Upper lobe of left lung (tissue), 6 donors: ENCODE results near the gene HILPDA. TPM values are rescaled to one million over a fixed set of nuclear protein-coding genes. Genes with fewer than 3 reads are reported as not detected.

Experiments used
- ATAC-seq, 2 donors: fragments of 200-7000 bp; cut with Tn5 transposase; one replicate each; pipeline ENCODE4 v1.9.1; 2022; ENCODE audit warnings: mild to moderate bottlenecking in 2 of 2, moderate library complexity in 2 of 2; ENCODE audit not compliant: low FRiP score in 2 of 2
- DNase-seq, 2 donors: peaks; one replicate each; pipeline ENCODE4 v3.0.0-alpha.2; 2019 to 2020
- H3K27ac ChIP-seq, 4 donors: fragments of 200-600 bp; sonication (generic); one replicate each; pipeline ENCODE4 v1.5.1; 2016 to 2019
- H3K27me3 ChIP-seq, 4 donors: fragments of 200-600 bp; sonication (generic); one replicate each; pipeline ENCODE4 v1.5.1; 2017 to 2019
- H3K36me3 ChIP-seq, 4 donors: fragments of 200-600 bp; sonication (generic); one replicate each; pipeline ENCODE4 v1.5.1; 2016 to 2019
- H3K4me1 ChIP-seq, 4 donors: fragments of 200-600 bp; sonication (generic); one replicate each; pipeline ENCODE4 v1.5.1; 2018 to 2019
- H3K4me3 ChIP-seq, 4 donors: fragments of 200-600 bp; sonication (generic); one replicate each; pipeline ENCODE4 v1.5.1; 2017 to 2019; ENCODE audit warnings: mild to moderate bottlenecking in 2 of 4, moderate library complexity in 1 of 4
- H3K9me3 ChIP-seq, 4 donors: fragments of 200-600 bp; sonication (generic); one replicate each; pipeline ENCODE4 v1.5.1; 2018 to 2019
- EP300 ChIP-seq, 4 donors: sonication (generic); formaldehyde crosslinking; IDR thresholded peaks; one replicate each; pipeline ENCODE4 v1.5.1; 2017; ENCODE audit warnings: antibody characterized with exemption in 4 of 4, control low read depth in 2 of 4
- POLR2A ChIP-seq, 4 donors: fragments of 450-650 bp; IDR thresholded peaks; one replicate each; pipeline ENCODE4 v1.5.1; 2016 to 2017; ENCODE audit warnings: antibody characterized with exemption in 4 of 4, mild to moderate bottlenecking in 2 of 4
- POLR2AphosphoS5 ChIP-seq, 2 donors: sonication (generic); formaldehyde crosslinking; IDR thresholded peaks; one replicate each; pipeline ENCODE4 v1.5.1; 2017; ENCODE audit warnings: antibody characterized with exemption in 2 of 2
- WGBS, 2 donors: methylation state at CpG; one replicate each; pipeline ENCODE4 v1.1.5; 2017 to 2018; 5-methylcytosine and 5-hydroxymethylcytosine counted together
- total RNA-seq, 6 donors: library from RNA; depleted of rRNA in 4 of 6; stranded (reverse); fragments of >200 nt in 4 of 6; gene quantifications; one replicate each; pipeline versions ENCODE4 v1.1.0 to v1.2.1, GENCODE V29; 2016 to 2021
- TF ChIP-seq, protein P1 (sequence below), 6 experiments: fragments of 450-650 bp in 4 of 6; fragments of 200-600 bp in 2 of 6; sonication (generic) in 2 of 6; IDR thresholded peaks; one replicate each; pipeline ENCODE4 v1.5.1; 2016 to 2019; ENCODE audit warnings: antibody characterized with exemption in 6 of 6
- donor health status: DM: no; HTN: no; CAD: no; lungs with moderate emphysema.
- donor health status: DM: no; HTN: yes; CAD: no; lungs with severe emphysema.

HILPDA gene
- total RNA-seq, 6 donors from 2014 or later, result 2.6 to 14.9 (median 7.3) TPM

- no peak for ATAC-seq
- no peaks in the 10 kb centered on the region for H3K9me3 ChIP-seq
- WGBS, 2 donors, result 60 to 66% methylated on average over 4 of the region's 4 CpGs
- no peak overlapping the region for H3K4me3 ChIP-seq
- DNase-seq, result no peak
- TF ChIP-seq POLR2AphosphoS5 (IDR thresholded peaks at IDR 0.05) (no peak), EP300 (IDR thresholded peaks at IDR 0.05) (no peak), POLR2A (IDR thresholded peaks at IDR 0.05) (no peak)
- TF ChIP-seq, protein P1, sequence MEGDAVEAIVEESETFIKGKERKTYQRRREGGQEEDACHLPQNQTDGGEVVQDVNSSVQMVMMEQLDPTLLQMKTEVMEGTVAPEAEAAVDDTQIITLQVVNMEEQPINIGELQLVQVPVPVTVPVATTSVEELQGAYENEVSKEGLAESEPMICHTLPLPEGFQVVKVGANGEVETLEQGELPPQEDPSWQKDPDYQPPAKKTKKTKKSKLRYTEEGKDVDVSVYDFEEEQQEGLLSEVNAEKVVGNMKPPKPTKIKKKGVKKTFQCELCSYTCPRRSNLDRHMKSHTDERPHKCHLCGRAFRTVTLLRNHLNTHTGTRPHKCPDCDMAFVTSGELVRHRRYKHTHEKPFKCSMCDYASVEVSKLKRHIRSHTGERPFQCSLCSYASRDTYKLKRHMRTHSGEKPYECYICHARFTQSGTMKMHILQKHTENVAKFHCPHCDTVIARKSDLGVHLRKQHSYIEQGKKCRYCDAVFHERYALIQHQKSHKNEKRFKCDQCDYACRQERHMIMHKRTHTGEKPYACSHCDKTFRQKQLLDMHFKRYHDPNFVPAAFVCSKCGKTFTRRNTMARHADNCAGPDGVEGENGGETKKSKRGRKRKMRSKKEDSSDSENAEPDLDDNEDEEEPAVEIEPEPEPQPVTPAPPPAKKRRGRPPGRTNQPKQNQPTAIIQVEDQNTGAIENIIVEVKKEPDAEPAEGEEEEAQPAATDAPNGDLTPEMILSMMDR (IDR thresholded peaks at IDR 0.05), result no peak
- no peak overlapping the region for H3K27ac ChIP-seq
- no peaks in the 10 kb centered on the region for H3K27me3 ChIP-seq
- no peaks in the 10 kb centered on the region for H3K36me3 ChIP-seq
- peaks cover 5 to 13% (median 11%) of the 10 kb centered on the region in 4 donors for H3K4me1 ChIP-seq
These were observed 5.3 kb upstream of the HILPDA start for GRCh38 chr7:128450409-128450808.

DNA sequence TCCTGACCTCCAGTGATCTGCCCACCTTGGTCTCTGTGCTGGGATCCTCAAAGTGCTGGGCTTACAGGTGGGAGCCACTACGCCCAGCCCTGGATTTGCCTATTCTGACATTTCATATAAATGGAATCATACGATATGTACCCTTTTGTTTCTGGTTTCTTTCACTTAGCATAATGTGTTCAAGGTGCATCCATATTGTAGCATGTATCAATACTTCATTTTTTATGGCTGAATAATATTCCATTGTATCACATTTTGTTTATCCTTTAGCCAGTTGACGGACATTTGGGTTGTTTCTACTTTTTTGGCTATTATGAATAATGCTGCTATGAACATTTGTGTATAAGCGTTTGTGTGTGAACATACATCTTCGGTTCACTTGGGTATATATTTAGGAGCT, 4.8 kb upstream of the HILPDA start:
- Histone ChIP-seq H3K9me3 (no peaks in the 10 kb centered on the region), H3K4me1 (peaks cover 5 to 14% (median 11%) of the 10 kb centered on the region in 4 donors), H3K4me3 (no peak overlapping the region), H3K36me3 (no peaks in the 10 kb centered on the region), H3K27ac (no peak overlapping the region), H3K27me3 (no peaks in the 10 kb centered on the region)
- no peak for DNase-seq
- WGBS, 2 donors, result 84 to 89% methylated on average over 5 of the region's 5 CpGs
- no peak for ATAC-seq
- TF ChIP-seq POLR2A (IDR thresholded peaks at IDR 0.05), result no peak
- TF ChIP-seq, protein P1 (IDR thresholded peaks at IDR 0.05), result no peak
- no peak for TF ChIP-seq POLR2AphosphoS5 (IDR thresholded peaks at IDR 0.05)
- TF ChIP-seq EP300 (IDR thresholded peaks at IDR 0.05), result no peak

GRCh38 chr7:128452552-128452951, 3.1 kb upstream of the HILPDA start:
- H3K36me3 ChIP-seq, result no peaks in the 10 kb centered on the region
- DNase-seq, result no peak
- H3K4me3 ChIP-seq, result no peak overlapping the region
- WGBS, 2 donors, result 83 to 100% methylated on average over 1 of the region's 1 CpG
- no peak for ATAC-seq
- no peaks in the 10 kb centered on the region for H3K9me3 ChIP-seq
- H3K27ac ChIP-seq, result no peak overlapping the region
- no peaks in the 10 kb centered on the region for H3K27me3 ChIP-seq
- TF ChIP-seq, protein P1 (IDR thresholded peaks at IDR 0.05), result no peak
- TF ChIP-seq POLR2AphosphoS5 (IDR thresholded peaks at IDR 0.05), result no peak
- TF ChIP-seq POLR2A (IDR thresholded peaks at IDR 0.05), result no peak
- no peak for TF ChIP-seq EP300 (IDR thresholded peaks at IDR 0.05)
- H3K4me1 ChIP-seq, result peaks cover 15 to 28% (median 24%) of the 10 kb centered on the region in 4 donors

DNA sequence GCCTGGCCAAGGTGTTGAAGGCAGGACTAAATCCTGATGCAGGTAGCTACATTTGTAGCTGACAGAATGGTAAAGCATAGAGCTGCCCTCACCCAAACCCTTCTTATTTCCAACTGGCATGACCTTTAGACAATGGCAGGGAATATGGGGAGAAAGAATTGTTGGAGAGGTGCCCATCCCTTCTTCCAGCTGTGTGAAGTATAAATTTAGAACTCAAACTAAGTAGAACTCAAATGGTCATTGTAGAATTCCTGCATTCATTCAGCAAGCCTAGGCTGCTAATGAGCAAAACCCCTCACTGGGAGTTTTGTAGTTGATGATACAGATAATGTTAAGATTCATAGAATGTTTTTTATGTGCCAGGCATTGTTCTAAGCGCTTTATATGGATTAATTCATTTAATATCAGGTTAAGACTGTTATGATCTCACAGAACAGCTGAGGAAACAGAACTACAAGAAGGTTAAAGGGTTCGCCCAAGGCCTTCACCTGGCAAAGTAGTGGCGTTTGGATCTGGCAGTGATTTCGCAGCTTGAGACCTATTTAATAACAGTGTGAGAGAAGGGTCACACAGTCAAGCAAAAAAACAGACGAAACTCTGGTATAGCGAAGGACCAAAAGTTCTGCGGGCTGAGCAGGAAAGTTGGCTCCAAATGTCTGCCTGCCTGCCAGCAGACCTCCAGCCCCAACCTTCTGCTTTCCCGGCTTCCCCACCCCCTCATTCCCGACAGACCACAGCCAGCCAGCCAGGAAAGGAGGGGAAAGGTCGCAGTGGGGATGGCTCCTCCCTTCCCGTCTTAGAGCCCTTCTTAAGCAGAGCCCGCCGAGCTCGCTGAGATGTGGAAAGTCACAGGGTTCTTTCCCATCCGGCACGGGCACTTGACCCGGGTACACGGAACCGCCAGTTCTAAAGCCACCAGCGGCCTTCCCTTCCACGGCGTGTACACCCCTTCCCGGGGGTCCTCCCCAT, 1.6 kb upstream of the HILPDA start:
- H3K4me1 ChIP-seq, result peaks cover 15 to 33% (median 26%) of the 10 kb centered on the region in 4 donors
- no peak overlapping the region for H3K4me3 ChIP-seq
- no peaks in the 10 kb centered on the region for H3K9me3 ChIP-seq
- H3K27me3 ChIP-seq, result no peaks in the 10 kb centered on the region
- 54 to 57% methylated on average over 19 to 23 of the region's 23 CpGs for WGBS, 2 donors
- no peaks in the 10 kb centered on the region for H3K36me3 ChIP-seq
- H3K27ac ChIP-seq, result peak overlapping the region; percentile 87 to 92 (median 90)
- TF ChIP-seq EP300 (IDR thresholded peaks at IDR 0.05) (peak in 3 of 4 donors; percentile 8 to 75 (median 52)), POLR2AphosphoS5 (IDR thresholded peaks at IDR 0.05) (peak; percentile 81 to 88), POLR2A (IDR thresholded peaks at IDR 0.05) (no peak)
- TF ChIP-seq, protein P1 (IDR thresholded peaks at IDR 0.05), result no peak
- peak in 1 of 2 donors; percentile 75 for DNase-seq
- ATAC-seq, result peak; percentile 75 to 85
